Right ventricle myocardium superior (tissue), 1 donor: ENCODE data around the gene PRPF38A. TPM values are rescaled to one million over a fixed set of nuclear protein-coding genes. Genes with fewer than 3 reads are reported as not detected.
"Not testable (repeated sequence)": the region's sequence is repeated elsewhere in the genome, so short reads cannot be mapped to it uniquely, and the experiment has no call there.

ENCODE experiments used
- ATAC-seq: fragments of 200-7000 bp; cut with Tn5 transposase; one replicate; pipeline ENCODE4 v1.9.1; 2020; ENCODE audit warnings: mild to moderate bottlenecking; ENCODE audit not compliant: poor library complexity
- DNase-seq: peaks from one replicate; pipeline ENCODE4 v3.0.0-alpha.2; 2020
- intact Hi-C: fragments of 100-400 bp; cut with DNase I; formaldehyde crosslinking; loops from one replicate; pipeline ENCODE4 v1.11.2; 2022
- long read RNA-seq: library from polyadenylated mRNA; unstranded; transcript quantifications from one replicate; pipeline ENCODE4 v2.0.0, GENCODE V29; 2021
- total RNA-seq: library from RNA; stranded (reverse); fragmentation: NEBNext Ultra II Directional; extraction: Animal tissue kit (Norgen Biotek cat#: 25700); gene quantifications from one replicate; pipeline ENCODE4 v1.2.1, GENCODE V29; 2021
- donor health status: DM: no; HTN: yes; CAD: no; lungs with severe emphysema.

PRPF38A gene, protein sequence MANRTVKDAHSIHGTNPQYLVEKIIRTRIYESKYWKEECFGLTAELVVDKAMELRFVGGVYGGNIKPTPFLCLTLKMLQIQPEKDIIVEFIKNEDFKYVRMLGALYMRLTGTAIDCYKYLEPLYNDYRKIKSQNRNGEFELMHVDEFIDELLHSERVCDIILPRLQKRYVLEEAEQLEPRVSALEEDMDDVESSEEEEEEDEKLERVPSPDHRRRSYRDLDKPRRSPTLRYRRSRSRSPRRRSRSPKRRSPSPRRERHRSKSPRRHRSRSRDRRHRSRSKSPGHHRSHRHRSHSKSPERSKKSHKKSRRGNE
- total RNA-seq, result 18.6 TPM
- long read RNA-seq, full-length matches to known transcripts, result 25 of 38 reads
- long read RNA-seq, partial matches to known transcripts, result 11 of 38 reads
- long read RNA-seq, other reads (novel, unspliced or antisense), result 2 of 38 reads

DNA sequence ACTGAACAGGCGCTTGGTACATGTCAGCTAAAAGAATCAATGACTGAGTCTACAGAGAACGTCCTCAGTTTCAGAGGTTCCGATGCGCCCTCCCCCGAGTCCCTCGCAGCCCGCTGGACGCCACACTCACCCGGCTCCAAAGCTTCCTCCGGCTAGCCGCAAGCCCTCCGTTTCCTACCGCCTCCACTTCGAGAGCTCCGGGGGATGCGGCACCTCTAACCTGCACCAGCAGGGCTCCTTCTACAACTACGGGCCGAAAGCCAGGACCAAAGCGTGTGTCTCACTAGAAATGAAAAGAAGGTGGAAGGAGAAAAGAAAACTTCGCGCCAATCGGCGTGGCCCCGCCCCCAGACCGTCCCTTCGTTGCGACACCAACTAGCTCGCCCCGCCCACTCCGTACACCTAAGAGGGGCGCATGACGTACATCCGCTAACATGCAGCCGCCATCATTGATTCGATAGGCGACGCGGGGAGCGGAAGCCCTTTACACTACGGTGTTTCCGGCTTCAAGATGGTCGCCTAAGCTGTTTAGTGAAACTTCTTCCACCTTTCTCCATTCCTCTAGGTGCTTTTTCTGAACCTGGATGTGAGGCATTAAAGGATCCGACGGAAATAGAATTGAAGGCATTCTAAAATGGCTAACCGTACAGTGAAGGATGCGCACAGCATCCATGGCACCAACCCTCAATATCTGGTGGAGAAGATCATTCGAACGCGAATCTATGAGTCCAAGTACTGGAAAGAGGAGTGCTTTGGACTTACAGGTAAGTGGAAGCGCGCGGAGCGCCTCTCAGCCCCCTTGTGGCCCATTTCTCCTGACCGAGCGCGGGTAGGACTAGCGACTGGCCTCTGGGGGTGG, at the start of gene PRPF38A, which contains the start of gene ORC1:
PRPF38A (plus strand) TSS at position 487 of the 859 bp plus-strand sequence; CDS start at position 635, 148 bp downstream.
ORC1 (minus strand) TSS at position 308 of the 859 bp plus-strand sequence. CDS start 2,200 bp downstream, outside the sequence.
- peak; percentile 100 for ATAC-seq
- intact Hi-C loops, result no loop called here
- DNase-seq, result peak; percentile 98

DNA sequence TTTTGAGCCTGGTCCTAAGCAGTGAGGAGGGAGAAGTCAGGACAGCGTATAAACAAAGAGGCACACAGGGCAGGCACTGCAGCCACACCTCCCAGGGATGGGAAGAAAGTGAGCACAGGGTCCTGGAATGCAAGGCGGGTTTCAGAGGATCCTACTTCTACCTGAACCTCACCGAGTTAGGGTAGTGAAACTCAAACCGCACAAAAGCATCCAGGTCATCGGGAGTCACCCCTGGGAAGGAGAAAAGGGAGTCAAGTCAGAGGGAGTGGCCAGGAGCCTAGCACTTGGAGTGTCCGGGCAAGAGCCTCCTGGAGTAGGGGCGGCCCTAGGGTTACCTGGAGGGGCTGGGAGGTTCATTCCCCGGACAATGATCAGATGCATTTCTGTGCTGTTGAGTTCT, 49.0 kb upstream of the PRPF38A start:
- intact Hi-C loops, result no loop called here
- no peak for ATAC-seq
- no peak for DNase-seq

DNA sequence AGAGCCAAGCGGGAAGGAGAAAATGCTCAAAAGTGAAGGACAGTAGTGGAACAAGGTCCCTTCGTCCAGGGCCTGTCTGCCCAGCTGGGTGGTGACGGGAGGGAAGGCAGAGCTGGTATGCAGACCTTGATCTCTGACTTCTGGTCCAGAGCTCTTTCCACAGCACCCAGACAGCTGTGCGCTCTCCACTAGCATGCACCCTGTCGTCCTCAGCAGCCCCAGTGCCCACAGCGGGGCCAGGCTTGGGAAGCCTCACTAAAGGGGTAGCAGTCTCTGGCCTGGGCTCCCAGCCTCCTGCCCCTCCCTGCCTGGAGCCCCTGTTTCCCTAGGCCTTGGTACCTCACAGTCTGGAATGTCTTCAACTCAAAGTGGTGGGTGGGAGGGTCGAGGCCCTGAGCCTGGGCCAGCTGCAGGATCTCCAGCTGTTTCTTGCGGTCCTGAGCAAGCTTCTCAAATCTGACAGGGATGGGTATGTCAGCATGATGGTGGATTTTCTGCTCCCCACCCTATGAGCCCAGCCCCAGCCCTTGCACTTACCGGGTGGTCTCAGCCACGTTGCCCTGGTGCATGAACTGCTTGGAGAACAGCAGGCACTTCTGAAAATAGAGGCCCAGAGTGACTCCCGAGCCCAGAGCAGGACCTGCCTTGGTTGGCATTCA, 48.4 kb upstream of the PRPF38A start:
- DNase-seq (no peak), ATAC-seq (no peak)
- intact Hi-C loops, result no loop called here

DNA sequence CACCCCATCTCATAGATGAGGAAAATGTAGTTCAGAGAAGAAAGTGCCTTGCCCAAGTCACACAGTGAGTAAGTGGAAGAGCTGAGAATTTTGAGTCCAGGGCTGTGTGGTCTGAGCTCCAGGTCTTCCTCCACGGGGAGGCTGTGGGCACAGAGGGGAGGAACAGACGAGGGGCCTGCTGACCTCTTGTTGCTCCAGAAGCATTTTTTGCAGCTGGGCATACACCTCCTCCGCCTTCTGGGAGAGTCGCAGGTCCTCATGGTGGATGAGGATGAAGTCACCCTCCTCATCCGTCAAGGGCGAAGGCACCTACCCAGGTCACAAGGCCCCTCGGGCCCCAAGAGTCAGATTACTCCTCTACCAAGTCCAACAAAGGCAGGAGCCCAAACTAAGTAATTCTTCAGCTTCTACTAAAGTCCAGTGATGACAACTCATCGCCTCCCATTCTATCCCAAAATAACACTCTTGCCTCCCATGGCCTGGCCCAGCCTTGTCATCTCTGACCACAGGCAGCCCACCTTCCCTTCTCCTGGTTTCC, 47.5 kb upstream of the PRPF38A start:
- ATAC-seq (no peak), DNase-seq (no peak)
- intact Hi-C loops, result no loop called here

DNA sequence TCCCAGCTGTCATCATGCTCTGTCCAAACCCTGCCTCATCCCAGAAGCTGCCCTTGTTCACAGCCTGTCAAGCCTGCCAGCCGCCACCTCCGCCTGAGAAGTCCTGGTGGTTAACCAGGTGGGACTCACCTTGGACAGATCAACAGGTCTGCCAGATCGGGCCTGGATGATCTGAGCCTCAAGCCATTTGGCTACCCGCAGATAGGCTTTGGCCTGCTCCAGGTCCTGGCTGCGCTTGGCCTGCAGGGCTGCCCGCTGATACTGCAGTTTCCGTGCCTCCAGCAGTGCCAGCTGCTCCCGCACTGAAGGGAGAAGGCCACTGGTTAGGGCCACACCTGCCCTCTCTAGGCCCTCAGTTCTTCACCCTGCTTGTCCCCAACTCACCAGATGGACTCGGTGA, 47.0 kb upstream of the PRPF38A start:
- DNase-seq (no peak), ATAC-seq (no peak)
- intact Hi-C loops, result no loop called here

DNA sequence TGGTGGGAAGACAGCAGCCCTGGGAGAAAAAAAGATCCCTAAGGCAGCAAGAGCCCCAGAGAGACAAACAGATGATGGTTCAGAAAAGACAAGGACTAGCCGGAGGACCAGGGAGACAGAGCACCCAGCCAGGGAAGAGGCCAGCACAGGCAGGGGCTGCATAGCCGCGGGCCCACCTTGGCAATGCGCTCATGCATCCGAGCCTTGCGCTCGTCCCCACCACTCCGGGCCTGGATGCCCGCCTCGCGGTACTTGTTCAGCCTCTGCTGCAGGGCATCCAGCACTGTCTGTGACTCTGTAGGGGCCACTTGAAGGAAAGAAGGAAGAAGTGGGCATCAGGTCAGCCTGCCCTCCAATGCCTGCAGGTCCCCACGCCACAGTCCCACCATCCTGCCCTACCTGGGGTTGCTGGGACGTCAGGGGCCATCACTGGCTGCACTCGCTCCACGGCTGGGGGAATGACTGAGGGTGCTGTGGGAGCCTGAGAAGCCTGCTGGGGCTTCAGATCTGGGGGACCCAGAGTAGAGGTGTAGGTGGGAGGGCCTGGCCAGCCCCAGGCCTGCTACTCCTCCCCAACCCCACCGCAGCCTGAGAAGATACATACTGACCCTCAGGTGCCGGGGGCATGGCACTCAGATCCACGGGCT, 45.4 kb upstream of the PRPF38A start:
- intact Hi-C loops, result no loop called here
- DNase-seq, result no peak
- ATAC-seq, result no peak

DNA sequence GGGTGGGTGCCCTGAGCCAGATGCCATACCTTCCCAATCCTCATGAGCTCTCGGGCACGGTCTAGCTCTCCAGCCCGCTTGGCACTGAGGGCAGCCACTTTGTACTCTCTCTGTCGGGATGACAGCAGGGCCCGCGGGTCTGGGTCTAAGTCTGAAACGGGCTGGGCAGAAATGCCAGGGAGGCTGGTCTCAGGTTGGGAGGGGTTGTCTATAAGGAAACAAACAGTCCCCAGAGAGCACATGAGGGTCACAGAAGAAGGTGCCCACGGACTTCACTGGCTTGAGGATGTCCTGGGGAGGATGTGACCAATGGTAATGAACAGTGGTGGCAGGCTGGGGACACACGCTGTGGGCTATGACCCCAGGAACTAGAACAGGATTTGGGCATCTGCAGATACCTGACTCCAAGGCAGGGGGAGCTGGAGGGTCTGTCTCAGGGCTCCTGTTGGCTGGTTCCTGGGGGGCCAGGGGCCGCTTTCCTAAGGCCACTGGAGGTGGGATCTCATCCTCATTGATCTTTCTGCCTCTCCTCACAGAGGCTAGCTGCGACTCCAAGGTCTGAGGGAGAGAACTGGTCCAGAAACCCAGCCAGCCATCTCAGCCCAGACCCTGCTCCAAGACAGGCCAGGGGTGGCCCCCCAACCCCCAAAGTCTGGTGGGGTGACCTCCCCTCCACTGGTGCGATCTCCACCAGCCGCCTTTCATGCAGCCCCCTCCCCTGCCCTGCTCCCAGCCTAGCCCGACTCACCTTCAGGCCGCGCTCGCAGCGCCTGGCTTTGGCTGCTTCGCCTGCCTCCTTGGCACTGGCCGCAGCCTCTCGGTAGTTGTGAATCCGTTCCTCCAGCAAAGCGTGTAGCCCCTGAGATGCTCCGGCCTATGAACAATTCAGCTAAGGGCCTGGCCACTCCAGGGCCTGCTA, 44.5 kb upstream of the PRPF38A start:
- DNase-seq (no peak), ATAC-seq (no peak)
- intact Hi-C loops, result no loop called here

DNA sequence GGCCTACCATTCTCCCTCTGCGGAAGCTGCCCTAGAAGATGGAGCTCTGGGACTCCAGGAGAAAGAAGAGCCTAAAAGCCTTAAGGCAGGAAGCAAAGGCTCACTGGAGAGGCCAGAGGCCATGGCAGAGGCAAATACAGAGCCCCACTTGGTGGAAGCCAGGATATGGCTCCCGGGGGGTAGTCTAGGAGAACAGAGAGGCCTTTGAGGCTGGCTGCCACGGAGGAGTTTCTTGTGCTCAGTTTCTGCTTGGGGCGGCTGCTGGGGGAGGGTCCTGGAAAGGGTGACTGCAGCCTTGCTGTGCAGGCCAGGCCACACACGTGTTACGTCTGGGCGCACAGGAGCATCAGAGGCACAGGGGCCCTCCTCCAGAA, 43.8 kb upstream of the PRPF38A start:
- intact Hi-C loops, result no loop called here
- ATAC-seq, result no peak

DNA sequence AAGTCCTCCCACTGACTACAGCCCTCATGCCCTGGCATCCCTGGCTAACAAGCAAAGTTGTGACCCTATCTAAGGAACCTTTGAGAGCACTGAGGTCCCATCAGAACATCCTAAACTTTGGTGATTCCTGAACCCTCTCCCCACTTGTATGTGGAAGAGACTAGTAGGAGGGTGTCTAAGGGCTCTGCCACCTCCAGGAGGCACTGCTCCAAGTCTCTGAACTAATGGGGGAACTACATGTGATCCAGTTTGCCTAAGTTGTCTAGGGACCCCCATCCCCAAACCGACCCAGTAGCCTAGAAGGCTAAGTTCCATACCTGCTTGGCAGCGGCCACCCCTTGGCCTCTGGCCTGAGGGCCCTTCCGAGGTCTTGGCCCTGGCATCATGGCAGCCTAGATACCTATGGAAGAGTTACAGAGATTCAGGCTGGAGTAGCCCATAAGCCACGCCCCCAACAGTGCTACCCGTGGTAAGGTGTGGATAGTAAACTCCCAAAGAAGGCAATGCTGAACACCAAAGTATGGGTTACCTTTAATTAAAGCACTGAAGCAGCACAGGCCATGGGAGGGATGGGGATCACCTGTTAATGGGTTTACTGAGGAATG, 40.1 kb upstream of the PRPF38A start:
- intact Hi-C loops, result no loop called here
- DNase-seq (no peak), ATAC-seq (no peak)

More for the DNA sequence above, 43.8 kb upstream of the PRPF38A start:
- DNase-seq, result no peak

DNA sequence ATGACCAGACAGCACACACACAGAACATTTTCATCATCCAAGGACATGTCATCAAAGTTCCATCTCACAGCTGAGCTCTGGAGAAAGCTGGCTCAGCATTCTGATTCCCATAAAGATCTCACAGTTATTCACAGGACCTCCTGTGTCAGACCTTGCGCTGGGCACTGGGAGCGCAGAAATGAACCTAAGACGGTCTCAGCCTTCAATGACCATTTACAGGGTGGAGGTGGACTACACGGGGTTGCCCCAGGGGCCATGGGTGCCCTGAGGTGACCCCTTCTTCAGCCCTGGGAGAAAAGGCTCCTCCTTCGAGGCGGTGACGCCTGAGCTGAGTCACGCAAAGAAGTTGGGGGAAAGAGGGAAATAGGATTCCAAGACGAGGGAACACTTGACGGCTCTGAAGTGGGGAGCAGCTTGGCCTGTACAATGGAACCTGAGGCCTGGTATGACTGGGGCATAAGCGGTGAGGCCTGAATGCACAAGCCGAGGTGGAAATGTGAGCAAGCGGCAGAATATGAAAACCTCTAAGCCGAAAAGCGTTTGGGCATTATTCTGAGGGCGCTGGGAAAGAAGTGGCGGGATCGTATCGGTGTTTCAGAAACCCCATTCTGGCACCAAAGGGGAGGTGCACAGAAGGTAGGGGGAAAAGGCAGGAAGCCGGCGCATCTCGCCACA, 39.2 kb upstream of the PRPF38A start:
- peak; percentile 7 for ATAC-seq
- intact Hi-C loops, result no loop called here
- DNase-seq, result peak; percentile 58

DNA sequence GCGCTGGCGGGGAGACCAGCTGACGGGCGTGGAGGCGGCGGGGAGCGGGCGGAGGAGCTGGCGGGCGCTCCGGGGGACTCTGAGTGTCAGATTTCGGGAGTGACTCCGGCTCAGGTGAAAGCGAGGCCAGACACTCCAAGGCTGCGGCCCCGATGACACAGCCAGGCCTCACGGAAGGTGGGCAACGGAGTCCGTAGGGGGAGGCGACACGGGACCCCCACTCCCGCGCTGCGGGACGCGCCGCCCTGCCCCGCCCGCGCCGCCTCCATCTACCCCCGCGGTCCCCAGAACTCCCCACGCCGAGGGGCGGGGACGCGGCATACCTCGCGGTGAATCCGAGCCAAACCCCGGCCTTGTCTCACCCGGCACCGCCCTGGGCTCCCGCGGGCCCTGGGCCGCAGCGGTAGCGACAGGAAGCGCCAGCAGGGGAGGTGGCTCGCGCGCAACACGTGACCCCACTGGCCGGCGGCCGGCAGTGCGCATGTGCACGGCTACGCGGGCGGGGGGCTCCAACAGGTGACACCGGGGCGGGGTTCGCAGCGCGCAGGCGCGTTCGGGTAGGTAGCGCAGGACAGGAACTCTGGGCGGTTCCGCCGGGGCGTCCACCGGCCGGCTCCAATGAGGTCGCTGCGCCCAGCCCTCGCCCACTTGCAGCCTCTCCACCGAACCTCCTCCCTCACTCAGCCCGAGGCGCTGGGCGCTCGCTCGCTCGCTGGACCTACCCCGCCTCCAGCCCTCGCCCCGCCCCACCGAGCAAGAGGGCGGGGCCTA, 38.5 kb upstream of the PRPF38A start, which contains the start of gene CC2D1B:
CC2D1B (minus strand) TSS at position 460 of the 771 bp plus-strand sequence. CDS start 1,585 bp downstream, outside the sequence.
- intact Hi-C loops, result no loop called here
- ATAC-seq (peak; percentile 94), DNase-seq (peak; percentile 99)

DNA sequence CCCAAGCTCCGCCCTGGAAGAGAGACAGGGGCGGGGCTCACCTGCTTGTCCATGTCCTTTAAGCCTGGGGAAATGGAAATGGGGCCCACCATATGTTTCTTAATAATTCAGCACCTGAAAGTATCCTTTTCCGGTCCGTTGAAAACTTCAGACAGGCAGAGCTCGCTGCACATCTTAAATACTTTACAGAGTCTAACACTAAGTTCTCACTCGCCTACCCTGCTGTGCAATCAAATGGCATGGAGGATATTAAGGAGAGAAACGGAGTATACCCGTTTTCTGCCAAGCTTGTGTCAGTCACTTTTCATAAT, 37.9 kb upstream of the PRPF38A start:
- ATAC-seq (no peak), DNase-seq (no peak)
- intact Hi-C loops, result no loop called here

DNA sequence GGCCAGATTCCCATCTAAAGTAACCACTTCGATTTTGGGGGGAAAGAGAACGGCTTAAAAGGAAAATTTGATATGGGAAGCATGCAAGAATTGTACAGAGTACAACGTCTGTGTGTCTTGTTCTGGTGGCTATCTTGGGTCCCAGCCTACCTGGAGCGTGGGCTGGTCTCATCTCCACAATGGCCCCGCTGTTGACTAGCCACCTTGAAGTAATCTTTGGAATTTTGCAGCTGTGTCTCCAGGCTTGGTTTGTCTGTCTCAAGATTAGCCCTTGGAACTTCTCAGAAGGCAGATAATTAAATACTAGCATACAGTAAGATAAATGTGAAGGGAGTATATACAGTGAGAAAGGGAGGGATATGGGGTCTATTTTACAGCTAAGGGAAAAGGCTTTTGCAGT, 37.1 kb upstream of the PRPF38A start:
- intact Hi-C loops, result no loop called here
- ATAC-seq (no peak), DNase-seq (no peak)

DNA sequence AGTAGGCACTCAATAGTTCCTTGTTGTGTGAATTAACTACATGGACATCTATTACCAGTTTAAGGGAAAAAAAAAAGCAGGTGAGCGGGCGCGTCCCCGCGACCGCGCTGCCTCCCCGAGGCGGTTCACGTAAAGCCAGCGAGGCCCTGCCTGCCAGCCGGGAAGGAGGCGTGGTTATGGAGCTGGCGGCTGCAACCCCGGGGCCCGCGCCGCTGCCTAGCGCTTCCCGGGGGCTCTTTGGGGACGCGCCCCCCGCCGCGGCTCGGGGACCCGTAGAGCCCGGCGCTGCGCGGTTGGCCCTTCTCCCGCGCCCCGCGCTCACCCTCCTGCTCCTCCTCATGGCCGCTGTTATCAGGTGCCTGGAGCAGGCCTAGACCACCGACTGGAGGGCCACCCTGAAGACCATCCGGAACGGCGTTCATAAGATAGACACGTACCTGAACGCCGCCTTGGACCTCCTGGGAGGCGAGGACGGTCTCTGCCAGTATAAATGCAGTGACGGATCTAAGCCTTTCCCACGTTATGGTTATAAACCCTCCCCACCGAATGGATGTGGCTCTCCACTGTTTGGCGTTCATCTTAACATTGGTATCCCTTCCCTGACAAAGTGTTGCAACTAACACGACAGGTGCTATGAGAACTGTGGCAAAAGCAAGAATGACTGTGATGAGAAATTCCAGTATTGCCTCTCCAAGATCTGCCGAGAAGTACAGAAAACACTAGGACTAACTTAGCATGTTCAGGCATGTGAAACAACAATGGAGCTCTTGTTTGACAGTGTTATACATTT, 35.8 kb upstream of the PRPF38A start:
- DNase-seq (peak; percentile 68), ATAC-seq (no peak)
- intact Hi-C loops, result no loop called here

DNA sequence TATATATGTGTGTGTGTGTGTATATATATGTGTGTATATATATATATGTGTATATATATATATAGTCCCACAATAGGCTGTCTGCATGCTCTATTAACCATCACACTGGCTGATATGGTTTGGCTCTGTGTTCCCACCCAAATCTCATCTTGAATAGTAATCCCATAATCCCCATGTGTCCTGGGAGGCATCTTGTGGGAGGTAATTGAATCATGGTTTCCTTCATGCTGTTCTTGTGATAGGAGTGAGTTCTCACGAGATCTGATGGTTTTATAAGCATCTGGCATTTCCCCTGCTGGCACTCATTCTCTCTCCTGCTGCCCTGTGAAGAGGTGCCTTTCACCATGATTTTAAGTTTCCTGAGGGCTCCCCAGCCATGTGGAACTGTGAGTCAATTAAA, 34.6 kb upstream of the PRPF38A start:
- intact Hi-C loops, result not testable (repeated sequence)

More for the DNA sequence above, 34.6 kb upstream of the PRPF38A start:
- not testable (repeated sequence) for DNase-seq, ATAC-seq
